Neuronal stem cell (in vitro differentiated cells): ENCODE measurements around the gene ADTRP.

ENCODE experiments used
- DNase-seq: peaks from one replicate; pipeline ENCODE4 v3.0.0-alpha.2; 2013; ENCODE audit warnings: low spot score
- H2AFZ ChIP-seq: one replicate; pipeline ENCODE4 v1.6.1; 2013; ENCODE audit warnings: mild to moderate bottlenecking, low read length, inconsistent platforms
- H2AK5ac ChIP-seq: 2 replicates; pipeline ENCODE4 v1.6.1; 2013; ENCODE audit warnings: low read depth, mild to moderate bottlenecking, inconsistent platforms, low read length, moderate library complexity, mixed read lengths
- H2BK120ac ChIP-seq: 2 replicates; pipeline ENCODE4 v1.6.1; 2013; ENCODE audit warnings: low read depth, mild to moderate bottlenecking, inconsistent platforms, low read length, moderate library complexity, mixed read lengths
- H2BK12ac ChIP-seq: one replicate; pipeline ENCODE4 v1.6.1; 2013; ENCODE audit warnings: low read length, inconsistent platforms
- H2BK15ac ChIP-seq: 2 replicates; pipeline ENCODE4 v1.6.1; 2013; ENCODE audit warnings: mild to moderate bottlenecking, low read length, inconsistent platforms, mixed read lengths
- H2BK5ac ChIP-seq: one replicate; pipeline ENCODE4 v1.6.1; 2013; ENCODE audit warnings: inconsistent platforms, mild to moderate bottlenecking, low read length, moderate library complexity
- H3K14ac ChIP-seq: one replicate; pipeline ENCODE4 v1.6.1; 2013; ENCODE audit warnings: low read length, inconsistent platforms
- H3K18ac ChIP-seq: 2 replicates; pipeline ENCODE4 v1.6.1; 2013; ENCODE audit warnings: low read length, inconsistent platforms
- H3K23ac ChIP-seq: 2 replicates; pipeline ENCODE4 v1.6.1; 2013; ENCODE audit warnings: low read depth, mild to moderate bottlenecking, mixed read lengths, low read length, inconsistent platforms; ENCODE audit not compliant: poor library complexity
- H3K27ac ChIP-seq: replicated peaks from 3 replicates; pipeline ENCODE4 v1.5.1; 2013; ENCODE audit warnings: low read length, inconsistent platforms
- H3K27me3 ChIP-seq, 3 experiments: 2 replicates each; pipeline ENCODE4 v1.6.1; 2013; ENCODE audit warnings: low read length in 3 of 3, mild to moderate bottlenecking in 2 of 3, inconsistent platforms in 1 of 3, low read depth in 1 of 3, mixed read lengths in 1 of 3, moderate library complexity in 1 of 3; ENCODE audit not compliant: control insufficient read depth in 3 of 3, insufficient read depth in 3 of 3
- H3K36me3 ChIP-seq, 2 donors: replicated peaks in 1 of 2; 2 replicates each; pipeline ENCODE4 v1.6.1; 2013; ENCODE audit warnings: low read length in 2 of 2; ENCODE audit not compliant: control insufficient read depth in 2 of 2, insufficient read depth in 2 of 2
- H3K4ac ChIP-seq: 2 replicates; pipeline ENCODE4 v1.6.1; 2013; ENCODE audit warnings: inconsistent platforms, mild to moderate bottlenecking, low read length, moderate library complexity
- H3K4me1 ChIP-seq, 2 donors: 1 replicate in 1 of 2; 2 replicates in 1 of 2; pipeline ENCODE4 v1.6.1; 2013; ENCODE audit warnings: low read length in 2 of 2, low read depth in 1 of 2; ENCODE audit not compliant: control insufficient read depth in 2 of 2, insufficient read depth in 1 of 2
- H3K4me2 ChIP-seq: one replicate; pipeline ENCODE4 v1.6.1; 2013; ENCODE audit warnings: mild to moderate bottlenecking, low read length, inconsistent platforms; ENCODE audit not compliant: insufficient read depth, poor library complexity, severe bottlenecking
- H3K4me3 ChIP-seq, 2 donors: 2 replicates each; pipeline ENCODE4 v1.5.1; 2013; ENCODE audit warnings: low read length in 2 of 2, mild to moderate bottlenecking in 2 of 2, inconsistent platforms in 1 of 2, moderate library complexity in 1 of 2
- H3K79me1 ChIP-seq: one replicate; pipeline ENCODE4 v1.6.1; 2013; ENCODE audit warnings: low read depth, mild to moderate bottlenecking, inconsistent platforms, low read length, moderate library complexity
- H3K9ac ChIP-seq: one replicate; pipeline ENCODE4 v1.6.1; 2013; ENCODE audit warnings: mild to moderate bottlenecking, low read depth, low read length, inconsistent platforms; ENCODE audit not compliant: poor library complexity
- H3K9me3 ChIP-seq, 2 donors: replicated peaks in 1 of 2; 2 replicates each; pipeline versions ENCODE3 to v1.6.1; 2013; ENCODE audit warnings: low read length in 2 of 2, mild to moderate bottlenecking in 2 of 2, inconsistent platforms in 1 of 2, low read depth in 1 of 2, mixed read lengths in 1 of 2, moderate library complexity in 1 of 2; ENCODE audit not compliant: control insufficient read depth in 2 of 2, insufficient read depth in 1 of 2
- H4K8ac ChIP-seq: one replicate; pipeline ENCODE4 v1.6.1; 2013; ENCODE audit warnings: low read depth, mild to moderate bottlenecking, inconsistent platforms, low read length, moderate library complexity
- H4K91ac ChIP-seq: one replicate; pipeline ENCODE4 v1.6.1; 2013; ENCODE audit warnings: low read length, low read depth, mild to moderate bottlenecking, inconsistent platforms; ENCODE audit not compliant: poor library complexity
- WGBS, 2 donors: extraction: QIAGEN DNeasy Blood & Tissue Kit; methylation state at CpG; one replicate each; pipeline ENCODE4 v1.1.7; 2013; ENCODE audit warnings: missing lambda C conversion rate in 2 of 2, mixed read lengths in 1 of 2; ENCODE audit not compliant: insufficient read length in 2 of 2, insufficient replicate concordance in 1 of 2; ENCODE audit errors: extremely low coverage in 2 of 2; 5-methylcytosine and 5-hydroxymethylcytosine counted together

ADTRP gene

DNA sequence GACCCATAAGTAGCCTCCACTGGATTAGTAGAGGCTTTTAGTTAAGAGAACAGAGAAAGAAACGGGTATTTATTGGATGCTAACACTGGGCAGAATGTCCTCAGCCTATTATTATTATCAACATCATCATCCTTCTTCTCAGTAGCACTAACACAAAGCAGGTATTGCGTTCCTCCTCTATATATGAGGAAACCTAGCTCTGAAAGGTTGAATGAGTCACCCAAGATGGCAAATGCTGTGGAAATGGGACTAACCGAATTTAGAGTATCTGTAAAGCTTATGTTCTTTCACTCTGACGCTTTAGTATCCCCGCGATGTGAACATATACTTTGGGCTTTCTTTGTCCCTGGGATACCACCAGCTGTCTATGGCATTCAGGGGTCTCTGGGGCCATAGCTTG, 77.0 kb downstream of the ADTRP start:
- no peaks in the 10 kb centered on the region for H3K4me1 ChIP-seq
- no peak overlapping the region for H2AK5ac ChIP-seq
- H2BK120ac ChIP-seq: no peak overlapping the region
- H4K8ac ChIP-seq: no peak overlapping the region
- no peak overlapping the region for H3K23ac ChIP-seq
- WGBS, 2 donors: no CpG with 5 or more reads among the region's 6 CpGs
- no peaks in the 10 kb centered on the region for H3K36me3 ChIP-seq
- no peak overlapping the region for H4K91ac ChIP-seq
- no peak overlapping the region for H2AFZ ChIP-seq
- no peak overlapping the region for H2BK15ac ChIP-seq
- no peak overlapping the region for H3K4me2 ChIP-seq
- H3K4me3 ChIP-seq: no peak overlapping the region
- no peak overlapping the region for H3K4ac ChIP-seq
- no peak overlapping the region for H3K27ac ChIP-seq
- H3K9me3 ChIP-seq: no peaks in the 10 kb centered on the region
- no peak for DNase-seq
- no peak overlapping the region for H2BK12ac ChIP-seq
- no peak overlapping the region for H3K9ac ChIP-seq
- no peak overlapping the region for H3K18ac ChIP-seq
- H3K27me3 ChIP-seq: no peaks in the 10 kb centered on the region
- H3K14ac ChIP-seq: no peak overlapping the region
- no peaks in the 10 kb centered on the region for H3K79me1 ChIP-seq
- H2BK5ac ChIP-seq: no peak overlapping the region

DNA sequence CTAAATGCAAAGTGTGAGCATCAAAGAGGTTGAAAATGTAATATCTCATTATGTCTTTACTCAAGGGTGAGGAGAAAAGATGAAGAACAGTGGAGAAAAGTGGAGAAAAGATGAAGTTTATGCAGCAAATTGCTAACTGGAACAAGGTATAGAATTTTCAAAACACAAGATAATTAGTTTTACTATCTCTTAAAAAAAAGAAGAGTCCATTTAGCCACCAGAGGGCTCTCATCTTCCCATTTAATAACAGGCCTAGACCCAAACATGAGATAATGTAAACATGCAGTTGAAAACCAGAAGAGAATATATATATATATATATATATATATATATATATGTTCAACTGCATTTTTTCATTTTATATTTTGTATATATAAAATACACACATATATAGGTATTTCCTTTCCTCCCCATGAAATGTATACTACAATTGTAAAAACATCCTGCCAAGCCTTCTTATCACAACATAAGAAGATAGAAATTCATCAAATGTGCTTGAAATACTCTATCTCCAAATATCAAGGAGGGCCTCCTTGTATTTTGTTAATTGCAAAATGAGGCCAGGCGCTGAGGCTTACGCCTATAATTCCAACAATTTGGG, 78.4 kb downstream of the ADTRP start:
- Histone ChIP-seq H3K27ac (no peak overlapping the region), H4K91ac (no peak overlapping the region), H3K9me3 (no peaks in the 10 kb centered on the region), H2BK120ac (no peak overlapping the region), H3K4ac (no peak overlapping the region), H3K14ac (no peak overlapping the region), H2AFZ (no peak overlapping the region), H3K27me3 (no peaks in the 10 kb centered on the region), H4K8ac (no peak overlapping the region), H3K4me3 (no peak overlapping the region), H3K36me3 (no peaks in the 10 kb centered on the region), H3K4me1 (no peaks in the 10 kb centered on the region), H2BK15ac (no peak overlapping the region), H3K4me2 (no peak overlapping the region), H3K18ac (no peak overlapping the region), H2BK12ac (no peak overlapping the region), H3K79me1 (no peaks in the 10 kb centered on the region), H3K23ac (no peak overlapping the region), H2AK5ac (no peak overlapping the region), H2BK5ac (no peak overlapping the region), H3K9ac (no peak overlapping the region)
- no peak for DNase-seq
- no CpG with 5 or more reads among the region's 2 CpGs for WGBS, 2 donors

DNA sequence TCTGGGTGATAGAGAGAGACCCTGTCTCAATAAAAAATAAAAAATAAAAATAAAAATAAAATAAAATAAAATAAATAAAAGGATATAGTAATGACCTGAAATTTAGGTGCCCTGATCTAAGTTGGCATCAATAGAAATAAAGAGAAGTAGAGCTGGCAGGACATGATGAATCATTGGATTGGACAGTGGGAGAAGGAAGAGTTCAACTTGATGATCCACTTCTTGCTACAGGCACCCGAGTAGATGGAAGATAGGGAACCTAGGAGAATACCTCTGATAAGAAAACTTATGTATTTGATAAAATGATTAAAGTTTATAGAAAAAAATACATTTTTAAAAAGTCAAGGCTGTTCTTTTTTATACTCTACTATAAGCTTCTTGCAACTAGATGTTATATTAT, 79.0 kb downstream of the ADTRP start:
- Histone ChIP-seq H2BK12ac (no peak overlapping the region), H3K4me1 (no peaks in the 10 kb centered on the region), H3K9ac (no peak overlapping the region), H4K91ac (no peak overlapping the region), H3K4me2 (no peak overlapping the region), H3K9me3 (no peaks in the 10 kb centered on the region), H2BK15ac (no peak overlapping the region), H2BK120ac (no peak overlapping the region), H3K4ac (no peak overlapping the region), H3K27ac (no peak overlapping the region), H3K27me3 (no peaks in the 10 kb centered on the region), H3K36me3 (no peaks in the 10 kb centered on the region), H2AFZ (no peak overlapping the region), H2AK5ac (no peak overlapping the region), H4K8ac (no peak overlapping the region), H3K23ac (no peak overlapping the region), H3K4me3 (no peak overlapping the region), H3K18ac (no peak overlapping the region), H3K14ac (no peak overlapping the region), H2BK5ac (no peak overlapping the region), H3K79me1 (no peaks in the 10 kb centered on the region)
- DNase-seq: no peak
- no CpG with 5 or more reads among the region's 1 CpG for WGBS, 2 donors

DNA sequence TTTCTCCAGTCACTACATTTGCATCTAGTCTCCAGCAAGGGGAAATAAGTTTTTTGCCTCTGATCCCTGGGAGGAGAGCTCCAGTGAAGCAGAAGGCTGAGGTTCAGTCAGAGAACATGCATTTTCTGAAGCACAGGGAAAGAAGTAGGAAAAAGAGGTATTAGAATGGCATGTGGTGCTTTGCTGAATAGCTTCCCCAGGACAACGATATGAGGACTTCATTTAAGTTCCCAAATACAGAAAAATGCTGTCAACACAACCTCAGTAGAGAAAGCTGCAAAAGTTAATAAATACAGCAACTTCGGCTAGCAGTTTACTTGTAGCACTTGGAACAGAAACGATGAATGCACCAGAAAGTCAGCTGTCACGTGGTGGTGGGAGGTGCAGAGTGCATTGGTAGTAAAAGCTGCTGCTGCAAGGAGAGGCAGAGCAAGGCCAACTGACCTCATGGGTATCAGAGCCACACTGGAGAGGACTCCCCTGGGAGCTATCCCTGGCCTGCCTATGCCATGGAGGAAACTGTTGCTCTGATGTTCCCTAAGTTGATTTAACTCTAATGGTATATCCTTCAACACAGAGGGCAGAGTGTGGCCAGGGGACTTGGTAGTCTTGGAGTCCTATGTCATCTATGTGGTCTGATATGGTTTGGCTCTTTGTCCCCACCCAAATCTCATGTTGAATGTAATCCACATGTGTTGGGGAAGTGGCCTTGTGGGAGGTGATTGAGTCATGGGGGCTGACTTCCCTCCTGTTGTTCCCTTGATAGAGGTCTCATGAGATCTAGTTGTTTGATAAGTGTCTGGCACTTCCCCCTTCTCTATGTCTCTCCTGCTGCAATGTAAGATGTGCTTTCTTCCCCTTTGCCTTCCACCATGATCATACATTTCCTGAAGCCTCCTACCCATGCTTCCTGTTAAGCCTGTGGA, 85.9 kb downstream of the ADTRP start:
- no peak overlapping the region for H2BK12ac ChIP-seq
- H2AFZ ChIP-seq: peak overlapping the region; percentile 76
- no peaks in the 10 kb centered on the region for H3K27me3 ChIP-seq
- H3K23ac ChIP-seq: no peak overlapping the region
- H3K9ac ChIP-seq: no peak overlapping the region
- DNase-seq: no peak
- no peak overlapping the region for H3K27ac ChIP-seq
- no peak overlapping the region for H2BK120ac ChIP-seq
- H2AK5ac ChIP-seq: no peak overlapping the region
- no peak overlapping the region for H3K4me3 ChIP-seq
- H3K4me1 ChIP-seq: peaks cover 0 to 4% of the 10 kb centered on the region in 2 donors
- H3K4me2 ChIP-seq: no peak overlapping the region
- no peak overlapping the region for H3K14ac ChIP-seq
- H4K8ac ChIP-seq: no peak overlapping the region
- no peak overlapping the region for H2BK5ac ChIP-seq
- no peaks in the 10 kb centered on the region for H3K79me1 ChIP-seq
- no peak overlapping the region for H4K91ac ChIP-seq
- peak overlapping the region; percentile 49 for H3K18ac ChIP-seq
- no peaks in the 10 kb centered on the region for H3K36me3 ChIP-seq
- no peak overlapping the region for H2BK15ac ChIP-seq
- H3K4ac ChIP-seq: no peak overlapping the region
- no CpG with 5 or more reads among the region's 4 CpGs for WGBS, 2 donors
- no peaks in the 10 kb centered on the region for H3K9me3 ChIP-seq
